ENCODE measurements around the gene TYROBP.

DNA sequence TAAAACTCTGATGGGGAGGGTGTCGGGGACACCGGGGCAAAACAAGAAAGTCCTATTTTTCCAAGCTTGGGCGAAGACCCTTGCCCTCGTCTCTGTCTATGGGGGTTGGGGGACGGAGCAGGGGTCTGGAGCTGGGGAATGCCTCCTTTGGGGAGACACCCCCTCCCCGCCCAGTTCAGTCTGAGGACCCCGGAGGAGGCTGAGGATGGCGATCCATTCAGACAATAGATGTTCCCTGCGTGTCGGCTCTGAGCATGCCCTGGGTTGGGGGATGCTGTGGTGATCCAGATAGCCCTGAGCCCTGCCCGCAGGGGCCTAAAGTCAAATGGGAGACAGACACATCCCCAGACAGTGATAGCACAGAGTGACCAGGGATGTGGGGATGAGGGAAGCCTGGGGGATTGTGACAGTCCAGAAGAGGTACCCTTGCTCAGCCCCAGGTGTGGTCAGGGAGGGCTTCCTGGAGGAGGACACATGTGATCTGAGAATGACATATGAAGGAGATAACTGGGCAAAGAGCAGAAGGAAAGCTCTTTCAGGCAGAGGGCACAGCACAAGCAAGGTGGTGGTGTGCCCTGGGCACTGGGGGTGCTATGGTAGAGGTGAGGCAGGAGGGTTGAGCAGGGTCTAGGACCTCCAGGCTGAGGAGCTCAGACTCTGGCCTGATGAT is 37.2 kb upstream of the TYROBP start:
- TF ChIP-seq, protein P1, sequence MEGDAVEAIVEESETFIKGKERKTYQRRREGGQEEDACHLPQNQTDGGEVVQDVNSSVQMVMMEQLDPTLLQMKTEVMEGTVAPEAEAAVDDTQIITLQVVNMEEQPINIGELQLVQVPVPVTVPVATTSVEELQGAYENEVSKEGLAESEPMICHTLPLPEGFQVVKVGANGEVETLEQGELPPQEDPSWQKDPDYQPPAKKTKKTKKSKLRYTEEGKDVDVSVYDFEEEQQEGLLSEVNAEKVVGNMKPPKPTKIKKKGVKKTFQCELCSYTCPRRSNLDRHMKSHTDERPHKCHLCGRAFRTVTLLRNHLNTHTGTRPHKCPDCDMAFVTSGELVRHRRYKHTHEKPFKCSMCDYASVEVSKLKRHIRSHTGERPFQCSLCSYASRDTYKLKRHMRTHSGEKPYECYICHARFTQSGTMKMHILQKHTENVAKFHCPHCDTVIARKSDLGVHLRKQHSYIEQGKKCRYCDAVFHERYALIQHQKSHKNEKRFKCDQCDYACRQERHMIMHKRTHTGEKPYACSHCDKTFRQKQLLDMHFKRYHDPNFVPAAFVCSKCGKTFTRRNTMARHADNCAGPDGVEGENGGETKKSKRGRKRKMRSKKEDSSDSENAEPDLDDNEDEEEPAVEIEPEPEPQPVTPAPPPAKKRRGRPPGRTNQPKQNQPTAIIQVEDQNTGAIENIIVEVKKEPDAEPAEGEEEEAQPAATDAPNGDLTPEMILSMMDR (conservative IDR thresholded peaks at IDR 0.05; ENCODE audit: low read length): no peak
- TF ChIP-seq EZH2phosphoT487 (IDR thresholded peaks at IDR 0.05; ENCODE audit: borderline replicate concordance): no peak

All from Loucy (cell line).